ENCODE results near the gene KLF8. TPM values are rescaled to one million over a fixed set of nuclear protein-coding genes. Genes with fewer than 3 reads are reported as not detected.

KLF8 gene
- total and polyA plus RNA-seq, 2 experiments from 2014 or later, result 2.7 to 11.5 TPM

DNA sequence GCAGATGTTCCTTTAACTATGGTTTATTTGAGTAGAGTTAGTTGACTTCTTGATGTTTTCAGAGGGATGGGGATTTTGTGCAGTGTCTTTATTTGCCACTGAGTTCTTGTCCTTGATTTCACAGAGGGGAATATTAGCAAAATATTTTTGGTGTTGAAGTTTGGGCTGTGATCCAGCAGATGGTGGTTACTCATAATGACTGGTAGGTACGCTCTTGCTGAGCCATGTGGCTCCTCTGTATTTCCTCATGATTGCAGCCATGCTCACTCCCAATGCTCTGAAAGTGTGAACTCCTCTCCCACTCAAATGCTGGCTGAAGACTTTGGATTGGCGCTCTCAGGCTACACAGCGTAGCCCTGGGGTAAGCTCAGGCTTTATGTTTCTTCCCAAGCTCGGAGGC, 77.7 kb downstream of the KLF8 start:
- H3K4me1 Mint-ChIP-seq, result no peaks in the 10 kb centered on the region
- no peaks in the 10 kb centered on the region for H3K9me2 ChIP-seq (ENCODE audit: insufficient read depth)
- DNase-seq (ENCODE audit: low spot score) (no peak), ATAC-seq (no peak)
- H3K4me3 ChIP-seq, result no peak overlapping the region
- H3K4me3 Mint-ChIP-seq, result no peak overlapping the region
- H3K27me3 Mint-ChIP-seq (ENCODE audit: insufficient read depth, low read depth, poor library complexity), result no peaks in the 10 kb centered on the region
- H4K20me1 ChIP-seq (replicated peaks; ENCODE audit: insufficient read depth), result no peaks in the 10 kb centered on the region
- no peaks in the 10 kb centered on the region for H3F3A ChIP-seq (replicated peaks; ENCODE audit: low read depth)
- no peaks in the 10 kb centered on the region for H3K27me3 ChIP-seq (ENCODE audit: insufficient read depth)
- no peaks in the 10 kb centered on the region for H3K36me3 ChIP-seq (ENCODE audit: insufficient read depth)
- TF ChIP-seq STAT1 (IDR thresholded peaks at IDR 0.05; ENCODE audit: unreplicated experiment), result no peak
- no peak for TF ChIP-seq JUNB (IDR thresholded peaks at IDR 0.05; ENCODE audit: unreplicated experiment)
- TF ChIP-seq, protein P1, sequence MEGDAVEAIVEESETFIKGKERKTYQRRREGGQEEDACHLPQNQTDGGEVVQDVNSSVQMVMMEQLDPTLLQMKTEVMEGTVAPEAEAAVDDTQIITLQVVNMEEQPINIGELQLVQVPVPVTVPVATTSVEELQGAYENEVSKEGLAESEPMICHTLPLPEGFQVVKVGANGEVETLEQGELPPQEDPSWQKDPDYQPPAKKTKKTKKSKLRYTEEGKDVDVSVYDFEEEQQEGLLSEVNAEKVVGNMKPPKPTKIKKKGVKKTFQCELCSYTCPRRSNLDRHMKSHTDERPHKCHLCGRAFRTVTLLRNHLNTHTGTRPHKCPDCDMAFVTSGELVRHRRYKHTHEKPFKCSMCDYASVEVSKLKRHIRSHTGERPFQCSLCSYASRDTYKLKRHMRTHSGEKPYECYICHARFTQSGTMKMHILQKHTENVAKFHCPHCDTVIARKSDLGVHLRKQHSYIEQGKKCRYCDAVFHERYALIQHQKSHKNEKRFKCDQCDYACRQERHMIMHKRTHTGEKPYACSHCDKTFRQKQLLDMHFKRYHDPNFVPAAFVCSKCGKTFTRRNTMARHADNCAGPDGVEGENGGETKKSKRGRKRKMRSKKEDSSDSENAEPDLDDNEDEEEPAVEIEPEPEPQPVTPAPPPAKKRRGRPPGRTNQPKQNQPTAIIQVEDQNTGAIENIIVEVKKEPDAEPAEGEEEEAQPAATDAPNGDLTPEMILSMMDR (conservative IDR thresholded peaks at IDR 0.05; ENCODE audit: low read depth in 2 of 2), result no peak
- TF ChIP-seq, protein P2, sequence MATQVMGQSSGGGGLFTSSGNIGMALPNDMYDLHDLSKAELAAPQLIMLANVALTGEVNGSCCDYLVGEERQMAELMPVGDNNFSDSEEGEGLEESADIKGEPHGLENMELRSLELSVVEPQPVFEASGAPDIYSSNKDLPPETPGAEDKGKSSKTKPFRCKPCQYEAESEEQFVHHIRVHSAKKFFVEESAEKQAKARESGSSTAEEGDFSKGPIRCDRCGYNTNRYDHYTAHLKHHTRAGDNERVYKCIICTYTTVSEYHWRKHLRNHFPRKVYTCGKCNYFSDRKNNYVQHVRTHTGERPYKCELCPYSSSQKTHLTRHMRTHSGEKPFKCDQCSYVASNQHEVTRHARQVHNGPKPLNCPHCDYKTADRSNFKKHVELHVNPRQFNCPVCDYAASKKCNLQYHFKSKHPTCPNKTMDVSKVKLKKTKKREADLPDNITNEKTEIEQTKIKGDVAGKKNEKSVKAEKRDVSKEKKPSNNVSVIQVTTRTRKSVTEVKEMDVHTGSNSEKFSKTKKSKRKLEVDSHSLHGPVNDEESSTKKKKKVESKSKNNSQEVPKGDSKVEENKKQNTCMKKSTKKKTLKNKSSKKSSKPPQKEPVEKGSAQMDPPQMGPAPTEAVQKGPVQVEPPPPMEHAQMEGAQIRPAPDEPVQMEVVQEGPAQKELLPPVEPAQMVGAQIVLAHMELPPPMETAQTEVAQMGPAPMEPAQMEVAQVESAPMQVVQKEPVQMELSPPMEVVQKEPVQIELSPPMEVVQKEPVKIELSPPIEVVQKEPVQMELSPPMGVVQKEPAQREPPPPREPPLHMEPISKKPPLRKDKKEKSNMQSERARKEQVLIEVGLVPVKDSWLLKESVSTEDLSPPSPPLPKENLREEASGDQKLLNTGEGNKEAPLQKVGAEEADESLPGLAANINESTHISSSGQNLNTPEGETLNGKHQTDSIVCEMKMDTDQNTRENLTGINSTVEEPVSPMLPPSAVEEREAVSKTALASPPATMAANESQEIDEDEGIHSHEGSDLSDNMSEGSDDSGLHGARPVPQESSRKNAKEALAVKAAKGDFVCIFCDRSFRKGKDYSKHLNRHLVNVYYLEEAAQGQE (IDR thresholded peaks at IDR 0.05; ENCODE audit: unreplicated experiment), result no peak
- TF ChIP-seq NANOG (IDR thresholded peaks at IDR 0.05; ENCODE audit: borderline replicate concordance), result no peak
- TF ChIP-seq POLR2AphosphoS5 (IDR thresholded peaks at IDR 0.05; ENCODE audit: low read depth), result no peak
- TF ChIP-seq, protein P3, sequence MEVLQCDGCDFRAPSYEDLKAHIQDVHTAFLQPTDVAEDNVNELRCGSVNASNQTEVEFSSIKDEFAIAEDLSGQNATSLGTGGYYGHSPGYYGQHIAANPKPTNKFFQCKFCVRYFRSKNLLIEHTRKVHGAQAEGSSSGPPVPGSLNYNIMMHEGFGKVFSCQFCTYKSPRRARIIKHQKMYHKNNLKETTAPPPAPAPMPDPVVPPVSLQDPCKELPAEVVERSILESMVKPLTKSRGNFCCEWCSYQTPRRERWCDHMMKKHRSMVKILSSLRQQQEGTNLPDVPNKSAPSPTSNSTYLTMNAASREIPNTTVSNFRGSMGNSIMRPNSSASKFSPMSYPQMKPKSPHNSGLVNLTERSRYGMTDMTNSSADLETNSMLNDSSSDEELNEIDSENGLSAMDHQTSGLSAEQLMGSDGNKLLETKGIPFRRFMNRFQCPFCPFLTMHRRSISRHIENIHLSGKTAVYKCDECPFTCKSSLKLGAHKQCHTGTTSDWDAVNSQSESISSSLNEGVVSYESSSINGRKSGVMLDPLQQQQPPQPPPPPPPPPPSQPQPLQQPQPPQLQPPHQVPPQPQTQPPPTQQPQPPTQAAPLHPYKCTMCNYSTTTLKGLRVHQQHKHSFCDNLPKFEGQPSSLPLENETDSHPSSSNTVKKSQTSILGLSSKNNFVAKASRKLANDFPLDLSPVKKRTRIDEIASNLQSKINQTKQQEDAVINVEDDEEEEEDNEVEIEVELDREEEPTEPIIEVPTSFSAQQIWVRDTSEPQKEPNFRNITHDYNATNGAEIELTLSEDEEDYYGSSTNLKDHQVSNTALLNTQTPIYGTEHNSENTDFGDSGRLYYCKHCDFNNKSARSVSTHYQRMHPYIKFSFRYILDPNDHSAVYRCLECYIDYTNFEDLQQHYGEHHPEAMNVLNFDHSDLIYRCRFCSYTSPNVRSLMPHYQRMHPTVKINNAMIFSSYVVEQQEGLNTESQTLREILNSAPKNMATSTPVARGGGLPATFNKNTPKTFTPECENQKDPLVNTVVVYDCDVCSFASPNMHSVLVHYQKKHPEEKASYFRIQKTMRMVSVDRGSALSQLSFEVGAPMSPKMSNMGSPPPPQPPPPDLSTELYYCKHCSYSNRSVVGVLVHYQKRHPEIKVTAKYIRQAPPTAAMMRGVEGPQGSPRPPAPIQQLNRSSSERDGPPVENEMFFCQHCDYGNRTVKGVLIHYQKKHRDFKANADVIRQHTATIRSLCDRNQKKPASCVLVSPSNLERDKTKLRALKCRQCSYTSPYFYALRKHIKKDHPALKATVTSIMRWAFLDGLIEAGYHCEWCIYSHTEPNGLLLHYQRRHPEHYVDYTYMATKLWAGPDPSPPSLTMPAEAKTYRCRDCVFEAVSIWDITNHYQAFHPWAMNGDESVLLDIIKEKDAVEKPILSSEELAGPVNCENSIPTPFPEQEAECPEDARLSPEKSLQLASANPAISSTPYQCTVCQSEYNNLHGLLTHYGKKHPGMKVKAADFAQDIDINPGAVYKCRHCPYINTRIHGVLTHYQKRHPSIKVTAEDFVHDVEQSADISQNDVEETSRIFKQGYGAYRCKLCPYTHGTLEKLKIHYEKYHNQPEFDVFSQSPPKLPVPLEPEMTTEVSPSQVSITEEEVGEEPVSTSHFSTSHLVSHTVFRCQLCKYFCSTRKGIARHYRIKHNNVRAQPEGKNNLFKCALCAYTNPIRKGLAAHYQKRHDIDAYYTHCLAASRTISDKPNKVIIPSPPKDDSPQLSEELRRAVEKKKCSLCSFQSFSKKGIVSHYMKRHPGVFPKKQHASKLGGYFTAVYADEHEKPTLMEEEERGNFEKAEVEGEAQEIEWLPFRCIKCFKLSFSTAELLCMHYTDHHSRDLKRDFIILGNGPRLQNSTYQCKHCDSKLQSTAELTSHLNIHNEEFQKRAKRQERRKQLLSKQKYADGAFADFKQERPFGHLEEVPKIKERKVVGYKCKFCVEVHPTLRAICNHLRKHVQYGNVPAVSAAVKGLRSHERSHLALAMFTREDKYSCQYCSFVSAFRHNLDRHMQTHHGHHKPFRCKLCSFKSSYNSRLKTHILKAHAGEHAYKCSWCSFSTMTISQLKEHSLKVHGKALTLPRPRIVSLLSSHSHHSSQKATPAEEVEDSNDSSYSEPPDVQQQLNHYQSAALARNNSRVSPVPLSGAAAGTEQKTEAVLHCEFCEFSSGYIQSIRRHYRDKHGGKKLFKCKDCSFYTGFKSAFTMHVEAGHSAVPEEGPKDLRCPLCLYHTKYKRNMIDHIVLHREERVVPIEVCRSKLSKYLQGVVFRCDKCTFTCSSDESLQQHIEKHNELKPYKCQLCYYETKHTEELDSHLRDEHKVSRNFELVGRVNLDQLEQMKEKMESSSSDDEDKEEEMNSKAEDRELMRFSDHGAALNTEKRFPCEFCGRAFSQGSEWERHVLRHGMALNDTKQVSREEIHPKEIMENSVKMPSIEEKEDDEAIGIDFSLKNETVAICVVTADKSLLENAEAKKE (CRISPR knock-in tag; IDR thresholded peaks at IDR 0.05), result no peak
- TF ChIP-seq, protein P4, sequence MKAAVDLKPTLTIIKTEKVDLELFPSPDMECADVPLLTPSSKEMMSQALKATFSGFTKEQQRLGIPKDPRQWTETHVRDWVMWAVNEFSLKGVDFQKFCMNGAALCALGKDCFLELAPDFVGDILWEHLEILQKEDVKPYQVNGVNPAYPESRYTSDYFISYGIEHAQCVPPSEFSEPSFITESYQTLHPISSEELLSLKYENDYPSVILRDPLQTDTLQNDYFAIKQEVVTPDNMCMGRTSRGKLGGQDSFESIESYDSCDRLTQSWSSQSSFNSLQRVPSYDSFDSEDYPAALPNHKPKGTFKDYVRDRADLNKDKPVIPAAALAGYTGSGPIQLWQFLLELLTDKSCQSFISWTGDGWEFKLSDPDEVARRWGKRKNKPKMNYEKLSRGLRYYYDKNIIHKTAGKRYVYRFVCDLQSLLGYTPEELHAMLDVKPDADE (IDR thresholded peaks at IDR 0.05), result no peak
- H3K9me3 Mint-ChIP-seq, result peaks cover 19% of the 10 kb centered on the region
- no peaks in the 10 kb centered on the region for H3K4me1 ChIP-seq (ENCODE audit: insufficient read depth)
- H3K36me3 Mint-ChIP-seq (ENCODE audit: low read depth), result no peaks in the 10 kb centered on the region
- no peak overlapping the region for H2AFZ ChIP-seq
- no peaks in the 10 kb centered on the region for H3K79me2 ChIP-seq (replicated peaks; ENCODE audit: insufficient read depth)
- H3K4me2 ChIP-seq, result no peak overlapping the region
- H3K27ac ChIP-seq (ENCODE audit: low read depth), result no peak overlapping the region
- H3K27ac Mint-ChIP-seq, result no peak overlapping the region

Data from GM23338 (cell line).